Ovary (tissue), 9 donors: Measurements from ENCODE around the gene KRTAP9-7. TPM values are rescaled to one million over a fixed set of nuclear protein-coding genes. Genes with fewer than 3 reads are reported as not detected.

Experiments
- DNase-seq, 5 donors: peaks; one replicate each; pipeline ENCODE4 v3.0.0-alpha.2; 2019 to 2020
- H3K27ac ChIP-seq, 2 donors: fragments of 200-600 bp; one replicate each; pipeline versions ENCODE4 v1.5.1 to v1.8.0; 2019 to 2022
- H3K27me3 ChIP-seq: fragments of 200-600 bp; one replicate; pipeline ENCODE4 v1.8.0; 2022
- H3K36me3 ChIP-seq: fragments of 200-600 bp; sonication (generic); one replicate; pipeline ENCODE4 v1.5.1; 2019
- H3K4me1 ChIP-seq: one replicate; pipeline ENCODE4 v1.8.1; 2013; ENCODE audit warnings: mild to moderate bottlenecking, moderate library complexity; ENCODE audit not compliant: insufficient read depth
- H3K4me3 ChIP-seq: fragments of 200-600 bp; sonication (generic); one replicate; pipeline ENCODE4 v1.5.1; 2017
- H3K9me3 ChIP-seq, 2 donors: fragments of 200-600 bp in 1 of 2; sonication (generic) in 1 of 2; one replicate each; pipeline versions ENCODE4 v1.5.1 to v1.8.1; 2013 to 2019; ENCODE audit warnings: mild to moderate bottlenecking in 1 of 2, moderate library complexity in 1 of 2
- CTCF ChIP-seq, 3 donors: fragments of 450-650 bp in 2 of 3; fragments of 200-600 bp in 1 of 3; IDR thresholded peaks; one replicate each; pipeline versions ENCODE4 v1.5.1 to v1.8.0; 2016 to 2022; ENCODE audit warnings: antibody characterized with exemption in 3 of 3, mild to moderate bottlenecking in 1 of 3
- EP300 ChIP-seq: sonication (generic); formaldehyde crosslinking; IDR thresholded peaks from one replicate; pipeline ENCODE4 v1.6.1; 2017; ENCODE audit warnings: antibody characterized with exemption
- POLR2A ChIP-seq: fragments of 450-650 bp; IDR thresholded peaks from one replicate; pipeline ENCODE4 v1.6.1; 2017; ENCODE audit warnings: antibody characterized with exemption, mild to moderate bottlenecking, moderate library complexity
- WGBS, 3 donors: extraction: QIAGEN DNeasy Blood & Tissue Kit in 1 of 3; methylation state at CpG; one replicate each; pipeline versions ENCODE4 v1.1.5 to v1.1.7; 2013 to 2017; 5-methylcytosine and 5-hydroxymethylcytosine counted together
- intact Hi-C, 4 donors: fragments of 100-400 bp; cut with DNase I; formaldehyde crosslinking; loops; one replicate each; pipeline versions ENCODE4 v1.11.0 to v1.15.1; 2022 to 2023
- polyA plus RNA-seq, 2 donors: library from polyadenylated mRNA; stranded (reverse); fragments of 200-250 nt in 1 of 2; fragments of 350-450 nt in 1 of 2; fragmentation: Illumina TruSeq in 1 of 2; extraction: RNeasy Lipid Tissue Mini Kit (QIAGEN cat#74804) in 1 of 2; gene quantifications; one replicate each; pipeline ENCODE4 v1.2.3, GENCODE V29; 2013 to 2014
- total RNA-seq, 7 donors: library from RNA; depleted of rRNA in 2 of 7; stranded (reverse); fragments of >200 nt in 2 of 7; fragmentation: NEBNext Ultra II Directional in 3 of 7; extraction: Animal tissue kit (Norgen Biotek cat#: 25700) in 3 of 7; gene quantifications; one replicate each; pipeline versions ENCODE4 v1.1.0 to v1.2.4, GENCODE V29; 2016 to 2023
- donor health status: DM: no; HTN: no; CAD: no; lungs with moderate emphysema.
- donor health status: DM: no; HTN: no; CAD: no.
- donor health status: Bipolar disorder and iron deficiency.
- donor health status: DM: yes; HTN: yes; CAD: no.
- donor health status: DM: no; HTN: no; CAD: no.
- donor health status: DM: yes; HTN: yes; CAD: no.

KRTAP9-7 gene
- total and polyA plus RNA-seq, 9 donors, result not detected

DNA sequence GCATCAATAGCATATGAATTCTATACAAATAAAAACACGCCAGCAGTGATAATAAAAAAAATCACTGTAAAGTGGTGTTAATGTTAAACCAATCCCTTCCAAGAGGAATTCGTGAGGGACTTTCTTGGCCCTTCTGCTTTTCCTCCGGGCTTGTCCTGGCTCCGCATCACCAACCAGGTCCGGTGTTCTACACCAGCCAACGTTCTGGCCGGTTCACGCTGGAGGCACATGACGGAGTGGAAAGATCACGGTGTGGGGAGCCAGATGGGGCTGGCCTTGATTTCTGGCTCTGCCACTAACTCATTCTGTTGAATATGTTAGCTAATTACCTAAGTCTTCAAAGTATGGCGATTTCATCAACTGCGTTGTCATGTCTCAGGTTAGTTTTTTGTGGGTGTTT lies 28.6 kb downstream of the KRTAP9-7 start:
- no peak for TF ChIP-seq POLR2A
- TF ChIP-seq CTCF (IDR thresholded peaks at IDR 0.05), result no peak
- no peak for TF ChIP-seq EP300

GRCh38 chr17:41307647-41308046 lies 32.1 kb downstream of the KRTAP9-7 start:
- TF ChIP-seq EP300 (no peak), POLR2A (no peak), CTCF (IDR thresholded peaks at IDR 0.05) (no peak)
- Histone ChIP-seq H3K4me3 (no peak overlapping the region), H3K27me3 (no peaks in the 10 kb centered on the region), H3K4me1 (no peaks in the 10 kb centered on the region), H3K36me3 (no peaks in the 10 kb centered on the region), H3K9me3 (no peaks in the 10 kb centered on the region), H3K27ac (no peak overlapping the region)
- no peak for DNase-seq
- intact Hi-C loops, result no loop called here
- WGBS, 3 donors, result 81 to 90% (median 84%) methylated on average over 9 of the region's 9 CpGs

More for the DNA sequence above, 28.6 kb downstream of the KRTAP9-7 start:
- intact Hi-C loops, result no loop called here
- Histone ChIP-seq H3K4me3 (no peak overlapping the region), H3K27ac (no peak overlapping the region), H3K9me3 (no peaks in the 10 kb centered on the region), H3K36me3 (no peaks in the 10 kb centered on the region), H3K27me3 (no peaks in the 10 kb centered on the region), H3K4me1 (no peaks in the 10 kb centered on the region)
- WGBS, 3 donors, result 86 to 89% (median 87%) methylated on average over 12 of the region's 12 CpGs
- DNase-seq, result no peak

DNA sequence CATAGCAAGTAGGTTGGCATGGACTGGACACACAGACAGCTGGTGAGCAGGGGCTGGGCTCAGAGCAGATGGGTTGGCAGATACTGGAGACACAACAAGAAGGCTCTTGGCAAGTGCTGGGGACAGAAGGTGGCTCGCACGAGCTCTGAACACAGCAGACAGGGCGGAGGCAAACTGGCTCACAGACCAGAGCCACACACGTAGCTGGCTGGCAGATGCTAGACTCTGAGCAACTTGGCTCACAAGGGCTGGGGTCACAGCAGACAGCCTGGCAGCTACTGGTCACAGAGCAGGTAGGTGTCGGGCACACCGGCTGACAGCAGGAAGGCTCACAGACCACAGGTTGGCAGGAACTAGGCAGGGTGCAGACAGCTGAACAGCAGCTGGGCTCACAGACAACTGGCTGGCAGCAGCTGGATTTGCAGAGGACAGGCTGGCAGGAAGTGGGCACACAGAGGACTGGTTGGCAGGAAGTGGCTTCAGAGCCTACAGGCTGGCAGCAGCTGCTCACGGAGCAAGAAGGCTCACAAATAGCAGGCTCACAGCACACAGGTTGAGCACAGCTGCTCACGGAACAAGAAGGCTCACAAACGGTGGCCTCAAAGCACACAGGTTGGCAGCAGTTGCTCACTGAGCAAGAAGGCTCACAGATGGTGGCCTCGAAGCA lies 32.9 kb downstream of the KRTAP9-7 start:
- TF ChIP-seq CTCF (IDR thresholded peaks at IDR 0.05) (no peak), EP300 (no peak), POLR2A (no peak)
- intact Hi-C loops, result no loop called here
- H3K36me3 ChIP-seq, result no peaks in the 10 kb centered on the region
- H3K4me3 ChIP-seq, result no peak overlapping the region
- 70 to 79% (median 74%) methylated on average over 10 of the region's 10 CpGs for WGBS, 3 donors
- H3K27ac ChIP-seq, result no peak overlapping the region
- DNase-seq, result no peak
- H3K9me3 ChIP-seq, result no peaks in the 10 kb centered on the region
- H3K4me1 ChIP-seq, result no peaks in the 10 kb centered on the region
- no peaks in the 10 kb centered on the region for H3K27me3 ChIP-seq

DNA sequence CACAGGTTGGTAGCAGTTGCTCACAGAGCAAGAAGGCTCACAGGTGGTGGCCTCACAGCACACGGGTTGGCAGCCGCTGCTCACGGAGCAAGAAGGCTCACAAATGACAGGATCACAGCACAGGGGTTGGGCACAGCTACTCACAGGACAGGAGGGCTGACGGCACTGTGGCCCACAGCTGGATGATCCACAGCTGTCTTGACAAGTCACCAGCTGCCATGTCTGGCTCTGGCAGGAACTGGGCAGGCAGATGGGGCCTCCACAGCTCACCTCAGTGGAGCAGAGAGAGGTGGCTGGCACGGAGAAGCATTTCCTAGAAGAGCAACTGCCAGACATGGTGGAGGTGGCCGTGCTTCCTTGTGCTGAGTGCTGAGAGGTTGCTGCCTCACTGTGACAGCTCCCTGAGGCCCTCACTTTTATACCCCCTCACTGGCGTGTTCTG lies 33.4 kb downstream of the KRTAP9-7 start, which contains the start of gene KRTAP16-1:
TSS of gene KRTAP16-1 (minus strand) at position 392 of the 442 bp plus-strand sequence. CDS start at position 336, 56 bp downstream.
- intact Hi-C loops, result no loop called here
- Histone ChIP-seq H3K4me3 (no peak within 1 kb of the TSS), H3K27ac (no peak within 1 kb of the TSS), H3K4me1 (no peaks in the 10 kb centered on the region), H3K36me3 (no peaks in the 10 kb centered on the region), H3K27me3 (no peaks in the 10 kb centered on the region), H3K9me3 (no peaks in the 10 kb centered on the region)
- TF ChIP-seq POLR2A, result no peak
- WGBS, 3 donors, result 82 to 88% (median 83%) methylated on average over 7 of the region's 7 CpGs
- DNase-seq, result no peak

DNA sequence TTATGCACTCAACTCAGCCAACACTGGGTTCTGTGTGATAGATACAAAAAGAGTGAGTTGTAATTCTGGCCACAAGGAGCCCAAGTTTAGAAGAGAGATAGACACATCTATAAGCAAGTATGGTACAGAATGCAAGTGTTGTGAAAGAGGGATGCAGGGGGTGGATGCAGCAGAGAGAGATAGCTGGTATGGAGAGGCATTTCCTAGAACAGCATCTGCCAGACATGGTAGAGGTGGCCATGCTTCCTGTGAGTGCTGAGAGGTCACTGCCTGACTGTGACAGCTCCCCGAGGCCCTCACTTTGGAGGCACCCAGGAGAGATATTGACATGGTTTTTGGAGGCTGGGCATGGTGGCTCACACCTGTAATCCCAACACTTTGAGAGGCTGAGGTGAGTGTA lies 35.6 kb downstream of the KRTAP9-7 start:
- Histone ChIP-seq H3K27me3 (no peaks in the 10 kb centered on the region), H3K4me3 (no peak overlapping the region), H3K36me3 (no peaks in the 10 kb centered on the region), H3K27ac (no peak overlapping the region), H3K9me3 (no peaks in the 10 kb centered on the region), H3K4me1 (no peaks in the 10 kb centered on the region)
- 79 to 89% (median 86%) methylated on average over 1 of the region's 1 CpG for WGBS, 3 donors
- DNase-seq, result no peak
- intact Hi-C loops, result no loop called here
- TF ChIP-seq POLR2A (no peak), CTCF (IDR thresholded peaks at IDR 0.05) (no peak), EP300 (no peak)
